ENCODE results near the gene CFAP77. TPM values are rescaled to one million over a fixed set of nuclear protein-coding genes. Genes with fewer than 3 reads are reported as not detected.

CFAP77 gene
- total and polyA plus RNA-seq, 2 experiments from 2014 or later, result not detected

DNA sequence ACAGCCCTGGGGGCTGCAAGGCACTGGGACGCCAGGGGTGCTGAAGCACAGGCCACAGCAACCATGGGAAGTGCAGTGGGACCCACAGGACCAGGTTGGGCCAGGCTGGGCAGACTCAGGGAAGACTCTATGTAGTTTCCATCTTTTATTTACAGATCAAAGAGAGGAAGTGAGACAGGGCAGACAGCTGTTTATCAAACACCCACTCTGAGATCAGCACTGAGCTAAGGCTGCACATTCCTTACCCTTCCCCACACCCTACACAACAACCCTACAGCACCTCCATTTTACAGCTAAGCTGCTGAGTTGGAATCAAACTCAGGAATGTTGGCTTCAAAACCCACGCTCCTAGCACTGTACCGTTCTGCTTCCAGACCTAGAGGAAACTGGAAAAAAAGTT is 192.2 kb downstream of the CFAP77 start:
- H4K20me1 ChIP-seq (ENCODE audit: insufficient read depth), result no peaks in the 10 kb centered on the region
- H3F3A ChIP-seq (ENCODE audit: insufficient read depth), result no peaks in the 10 kb centered on the region
- no peak overlapping the region for H3K9ac ChIP-seq
- in situ Hi-C loops (cut with MboI), result no loop called here
- H3K27ac ChIP-seq, result no peak overlapping the region
- TF ChIP-seq EZH2phosphoT487 (IDR thresholded peaks at IDR 0.05; ENCODE audit: insufficient read depth, low read depth), result no peak
- no peak for TF ChIP-seq EZH2 (IDR thresholded peaks at IDR 0.05; ENCODE audit: insufficient read depth, poor library complexity, severe bottlenecking)
- H3K9me3 ChIP-seq (ENCODE audit: low read depth), result no peaks in the 10 kb centered on the region
- no peaks in the 10 kb centered on the region for H3K79me2 ChIP-seq (ENCODE audit: insufficient read depth)
- H3K4me1 ChIP-seq (ENCODE audit: insufficient read depth), result no peaks in the 10 kb centered on the region
- H3K4me3 ChIP-seq, result no peak overlapping the region
- no peaks in the 10 kb centered on the region for H3K27me3 ChIP-seq (replicated peaks; ENCODE audit: insufficient read depth)
- H3K4me2 ChIP-seq (ENCODE audit: unreplicated experiment), result no peak overlapping the region
- DNase-seq, result no peak
- no peaks in the 10 kb centered on the region for H3K9me2 ChIP-seq (ENCODE audit: insufficient read depth)
- 65 to 83% methylated on average over 3 of the region's 3 CpGs for WGBS, 2 experiments (ENCODE audit: low coverage in 1 of 2, low lambda C conversion rate in 2 of 2, missing lambda C conversion rate in 2 of 2)
- no peak overlapping the region for H2AFZ ChIP-seq
- peaks cover 2% of the 10 kb centered on the region; the same call in 1 of the 2 replicates for H3K36me3 ChIP-seq (ENCODE audit: low read depth)

DNA sequence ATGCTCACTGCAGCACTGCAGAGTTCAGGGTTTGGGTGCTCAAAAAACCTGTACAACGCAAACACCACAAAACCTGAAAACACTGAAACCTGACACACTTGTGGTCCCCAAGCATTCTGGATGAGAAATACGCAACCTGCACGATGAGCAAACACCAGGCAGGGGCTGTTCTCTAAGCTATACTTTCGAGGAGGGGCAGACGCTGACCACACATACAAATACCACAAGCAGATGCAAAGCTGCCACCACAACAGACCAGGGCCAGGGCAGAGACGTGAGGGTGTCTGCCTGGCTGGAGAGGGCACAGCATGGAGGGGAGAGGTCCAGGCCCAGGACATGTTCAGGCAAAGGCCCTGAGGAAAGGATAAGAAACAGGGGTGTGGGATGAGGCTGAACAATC is 195.4 kb downstream of the CFAP77 start:
- in situ Hi-C loops (cut with MboI), result no loop called here
- TF ChIP-seq EZH2phosphoT487 (IDR thresholded peaks at IDR 0.05; ENCODE audit: insufficient read depth, low read depth) (no peak), EZH2 (IDR thresholded peaks at IDR 0.05; ENCODE audit: insufficient read depth, poor library complexity, severe bottlenecking) (no peak)

DNA sequence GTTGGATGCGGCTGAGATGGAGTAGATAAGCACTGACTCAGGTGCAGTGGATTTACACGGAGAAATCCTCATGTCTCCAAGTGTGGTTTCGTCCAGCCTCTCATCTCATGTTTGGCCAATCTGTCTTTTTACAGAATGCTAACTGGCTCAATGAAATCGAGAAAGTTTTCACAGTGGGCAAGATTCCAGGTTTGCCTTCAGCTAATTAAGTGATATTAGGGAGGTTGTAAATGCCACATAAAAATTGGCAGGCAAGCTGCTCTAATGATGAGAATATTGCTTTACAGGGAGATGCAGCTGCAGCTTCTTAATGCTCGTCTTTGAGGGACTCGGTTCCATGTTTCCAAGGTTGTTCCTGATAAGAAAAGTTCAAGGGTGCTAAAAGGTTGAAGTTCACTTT is 196.1 kb downstream of the CFAP77 start:
- H3K9me2 ChIP-seq (ENCODE audit: insufficient read depth), result no peaks in the 10 kb centered on the region
- H3F3A ChIP-seq (ENCODE audit: insufficient read depth), result peaks cover 21% of the 10 kb centered on the region
- 98% methylated on average over 6 of the region's 6 CpGs for WGBS, 2 experiments (ENCODE audit: low coverage in 1 of 2, low lambda C conversion rate in 2 of 2, missing lambda C conversion rate in 2 of 2)
- H3K4me2 ChIP-seq (ENCODE audit: unreplicated experiment), result no peak overlapping the region
- peaks cover 8% of the 10 kb centered on the region; the same call in 1 of the 2 replicates for H3K4me1 ChIP-seq (ENCODE audit: insufficient read depth)
- H2AFZ ChIP-seq, result no peak overlapping the region
- H3K4me3 ChIP-seq, result no peak overlapping the region
- H3K27ac ChIP-seq, result no peak overlapping the region
- H3K27me3 ChIP-seq (replicated peaks; ENCODE audit: insufficient read depth), result no peaks in the 10 kb centered on the region
- no peaks in the 10 kb centered on the region for H4K20me1 ChIP-seq (ENCODE audit: insufficient read depth)
- peaks cover 11% of the 10 kb centered on the region; the same call in 1 of the 2 replicates for H3K36me3 ChIP-seq (ENCODE audit: low read depth)
- H3K79me2 ChIP-seq (ENCODE audit: insufficient read depth), result no peaks in the 10 kb centered on the region
- TF ChIP-seq EZH2 (IDR thresholded peaks at IDR 0.05; ENCODE audit: insufficient read depth, poor library complexity, severe bottlenecking) (no peak), EZH2phosphoT487 (IDR thresholded peaks at IDR 0.05; ENCODE audit: insufficient read depth, low read depth) (no peak)
- H3K9ac ChIP-seq, result no peak overlapping the region
- H3K9me3 ChIP-seq (ENCODE audit: low read depth), result no peaks in the 10 kb centered on the region
- no peak for DNase-seq
- in situ Hi-C loops (cut with MboI), result no loop called here

More for the DNA sequence above, 195.4 kb downstream of the CFAP77 start:
- no peak overlapping the region for H3K4me2 ChIP-seq (ENCODE audit: unreplicated experiment)
- no peak overlapping the region for H3K4me3 ChIP-seq
- peaks cover 11% of the 10 kb centered on the region; the same call in 1 of the 2 replicates for H3K36me3 ChIP-seq (ENCODE audit: low read depth)
- no peak overlapping the region for H2AFZ ChIP-seq
- no peak for DNase-seq
- WGBS, 2 experiments (ENCODE audit: low coverage in 1 of 2, low lambda C conversion rate in 2 of 2, missing lambda C conversion rate in 2 of 2), result 94 to 96% methylated on average over 6 of the region's 6 CpGs
- no peak overlapping the region for H3K27ac ChIP-seq
- H3K4me1 ChIP-seq (ENCODE audit: insufficient read depth), result peaks cover 8% of the 10 kb centered on the region; the same call in 1 of the 2 replicates
- no peaks in the 10 kb centered on the region for H3K79me2 ChIP-seq (ENCODE audit: insufficient read depth)
- no peaks in the 10 kb centered on the region for H3K9me2 ChIP-seq (ENCODE audit: insufficient read depth)
- H3F3A ChIP-seq (ENCODE audit: insufficient read depth), result peaks cover 14% of the 10 kb centered on the region
- H3K9me3 ChIP-seq (ENCODE audit: low read depth), result no peaks in the 10 kb centered on the region
- no peak overlapping the region for H3K9ac ChIP-seq
- H3K27me3 ChIP-seq (replicated peaks; ENCODE audit: insufficient read depth), result no peaks in the 10 kb centered on the region
- no peaks in the 10 kb centered on the region for H4K20me1 ChIP-seq (ENCODE audit: insufficient read depth)

DNA sequence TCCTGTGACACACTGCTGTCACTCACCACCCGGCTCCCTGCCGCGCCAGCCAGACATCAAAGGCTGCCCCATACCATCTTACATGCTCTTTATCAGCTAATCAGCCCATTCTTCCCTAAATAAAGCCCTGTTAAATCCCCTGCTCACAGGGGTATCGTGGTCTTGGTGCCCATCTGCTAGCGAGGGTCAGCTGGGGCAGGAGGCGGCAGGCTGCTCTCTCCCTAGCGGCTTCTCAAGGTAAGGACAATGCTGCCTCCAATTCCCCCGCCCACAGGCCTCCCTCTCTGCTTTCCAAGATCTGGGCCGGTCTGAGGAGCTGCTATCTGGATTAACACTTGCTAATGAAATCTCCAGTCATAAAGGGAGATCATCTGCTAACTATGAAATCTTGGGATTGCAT is 199.2 kb downstream of the CFAP77 start:
- peaks cover 8% of the 10 kb centered on the region; the same call in 1 of the 2 replicates for H3K4me1 ChIP-seq (ENCODE audit: insufficient read depth)
- no peak overlapping the region for H3K4me3 ChIP-seq
- no peaks in the 10 kb centered on the region for H3K9me3 ChIP-seq (ENCODE audit: low read depth)
- no peaks in the 10 kb centered on the region for H3K27me3 ChIP-seq (replicated peaks; ENCODE audit: insufficient read depth)
- H3K9ac ChIP-seq, result no peak overlapping the region
- peak overlapping the region; percentile 66 for H3K27ac ChIP-seq
- peaks cover 15% of the 10 kb centered on the region; the same call in 1 of the 2 replicates for H3K36me3 ChIP-seq (ENCODE audit: low read depth)
- no peaks in the 10 kb centered on the region for H3K79me2 ChIP-seq (ENCODE audit: insufficient read depth)
- H3K4me2 ChIP-seq (ENCODE audit: unreplicated experiment), result no peak overlapping the region
- in situ Hi-C loops (cut with MboI), result no loop called here
- no peaks in the 10 kb centered on the region for H3K9me2 ChIP-seq (ENCODE audit: insufficient read depth)
- TF ChIP-seq EZH2 (IDR thresholded peaks at IDR 0.05; ENCODE audit: insufficient read depth, poor library complexity, severe bottlenecking), result no peak
- no peak for TF ChIP-seq EZH2phosphoT487 (IDR thresholded peaks at IDR 0.05; ENCODE audit: insufficient read depth, low read depth)
- no peaks in the 10 kb centered on the region for H4K20me1 ChIP-seq (ENCODE audit: insufficient read depth)
- H2AFZ ChIP-seq, result no peak overlapping the region
- DNase-seq, result no peak
- peaks cover 22% of the 10 kb centered on the region for H3F3A ChIP-seq (ENCODE audit: insufficient read depth)
- 95 to 98% methylated on average over 9 of the region's 9 CpGs for WGBS, 2 experiments (ENCODE audit: low coverage in 1 of 2, low lambda C conversion rate in 2 of 2, missing lambda C conversion rate in 2 of 2)
